GM18873 (cell line): ENCODE measurements around the gene WDR37.
"Not testable (repeated sequence)": the region's sequence is repeated elsewhere in the genome, so short reads cannot be mapped to it uniquely, and the experiment has no call there.

Experiments used
- ATAC-seq: cut with Tn5 transposase; IDR thresholded peaks from one replicate; pipeline ENCODE4 v1.9.1; 2021; ENCODE audit warnings: mild to moderate bottlenecking, moderate library complexity, moderate number of reproducible peaks; ENCODE audit not compliant: unreplicated experiment, low FRiP score

The WDR37 gene

DNA sequence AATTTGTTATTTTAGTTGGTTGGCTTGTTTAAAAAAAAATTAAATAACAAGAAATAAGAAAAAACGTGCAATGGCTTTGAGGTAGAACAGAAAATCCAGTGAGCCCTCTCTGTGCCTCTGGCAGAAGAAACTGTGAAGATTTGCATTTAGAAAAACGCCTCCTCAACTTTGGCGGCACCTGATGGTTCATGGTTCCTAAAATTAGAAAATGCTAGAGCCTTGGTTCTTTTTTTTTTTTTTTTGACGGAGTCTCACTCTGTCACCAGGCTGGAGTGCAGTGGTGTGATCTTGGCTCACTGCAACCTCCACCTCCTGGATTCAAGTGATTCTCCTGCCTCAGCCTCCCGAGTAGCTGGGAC, 105.1 kb downstream of the WDR37 start:
- not testable (repeated sequence) for ATAC-seq

DNA sequence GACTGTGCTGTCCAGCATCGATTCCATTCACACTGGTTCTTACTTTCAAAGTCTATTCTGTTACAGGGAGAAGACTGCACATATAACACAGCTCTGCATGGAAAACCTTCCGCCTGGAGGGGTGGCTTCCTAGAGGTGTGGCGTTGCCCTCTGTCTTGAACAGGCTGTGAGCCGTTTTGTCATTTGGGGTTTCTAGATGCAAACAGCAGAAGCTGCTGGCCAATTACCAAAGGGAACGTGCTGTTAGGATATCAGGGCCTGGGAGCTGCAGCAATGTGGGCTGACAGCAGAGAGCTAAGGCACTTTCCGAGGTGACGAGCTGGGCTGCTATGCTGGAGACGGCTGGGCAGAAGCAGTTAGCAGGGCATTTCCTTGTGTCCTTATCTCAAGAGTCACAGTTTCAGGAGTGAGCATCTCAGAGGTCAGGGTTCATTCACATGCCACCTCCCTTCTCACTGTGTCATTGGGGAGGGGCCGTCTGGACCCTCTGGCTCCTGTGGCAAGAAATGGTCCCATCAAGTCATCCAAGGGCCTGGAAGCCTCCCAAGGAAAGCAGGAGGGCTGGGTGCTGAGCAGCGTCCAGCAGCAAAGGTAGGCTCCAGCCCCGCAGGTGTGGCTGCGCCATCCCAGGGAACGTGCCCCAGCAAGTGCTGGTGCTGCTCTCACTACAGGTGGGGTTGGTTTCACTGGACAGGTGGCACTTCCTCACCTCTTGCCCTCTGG, 106.5 kb downstream of the WDR37 start:
- ATAC-seq, result no peak

DNA sequence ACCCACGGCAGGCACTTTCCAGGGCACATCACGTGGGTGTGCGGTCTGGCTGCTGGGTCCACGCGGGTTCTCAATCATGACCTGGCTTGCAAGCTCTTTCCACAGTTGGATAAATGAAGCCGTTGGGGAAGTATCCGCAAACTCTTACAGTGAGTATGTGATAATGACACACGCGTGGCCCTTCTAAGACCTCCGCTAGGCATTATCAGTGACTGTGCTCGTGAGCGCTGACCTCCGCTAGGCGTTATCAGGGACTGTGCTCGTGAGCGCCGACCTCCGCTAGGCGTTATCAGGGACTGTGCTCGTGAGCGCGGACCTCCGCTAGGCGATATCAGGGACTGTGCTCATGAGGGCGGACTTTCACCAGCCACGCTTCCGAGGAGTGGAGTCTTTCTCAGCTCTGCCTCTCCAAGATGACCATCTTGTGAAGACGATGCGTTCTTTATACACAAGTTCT, 107.0 kb downstream of the WDR37 start:
- ATAC-seq, result no peak

DNA sequence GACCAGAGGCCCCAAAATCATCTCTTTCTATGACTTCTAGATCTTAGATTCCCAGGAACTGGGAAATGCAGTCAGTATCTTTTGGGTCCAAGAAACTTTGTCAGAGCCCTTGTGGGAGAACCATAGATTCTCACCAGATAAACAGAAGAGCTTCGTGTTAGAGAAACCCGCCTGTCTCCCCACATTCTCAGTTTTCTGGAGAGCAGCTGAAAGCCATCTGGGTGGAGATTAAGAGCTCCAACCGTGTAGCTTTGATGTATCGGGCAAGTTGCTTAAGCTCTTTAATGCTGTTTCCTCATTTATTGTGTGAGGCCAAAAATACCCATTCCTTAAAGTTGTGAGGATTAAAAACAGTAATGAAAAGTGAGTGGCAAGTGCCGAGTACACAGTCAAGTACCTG, 107.6 kb downstream of the WDR37 start:
- no peak for ATAC-seq

DNA sequence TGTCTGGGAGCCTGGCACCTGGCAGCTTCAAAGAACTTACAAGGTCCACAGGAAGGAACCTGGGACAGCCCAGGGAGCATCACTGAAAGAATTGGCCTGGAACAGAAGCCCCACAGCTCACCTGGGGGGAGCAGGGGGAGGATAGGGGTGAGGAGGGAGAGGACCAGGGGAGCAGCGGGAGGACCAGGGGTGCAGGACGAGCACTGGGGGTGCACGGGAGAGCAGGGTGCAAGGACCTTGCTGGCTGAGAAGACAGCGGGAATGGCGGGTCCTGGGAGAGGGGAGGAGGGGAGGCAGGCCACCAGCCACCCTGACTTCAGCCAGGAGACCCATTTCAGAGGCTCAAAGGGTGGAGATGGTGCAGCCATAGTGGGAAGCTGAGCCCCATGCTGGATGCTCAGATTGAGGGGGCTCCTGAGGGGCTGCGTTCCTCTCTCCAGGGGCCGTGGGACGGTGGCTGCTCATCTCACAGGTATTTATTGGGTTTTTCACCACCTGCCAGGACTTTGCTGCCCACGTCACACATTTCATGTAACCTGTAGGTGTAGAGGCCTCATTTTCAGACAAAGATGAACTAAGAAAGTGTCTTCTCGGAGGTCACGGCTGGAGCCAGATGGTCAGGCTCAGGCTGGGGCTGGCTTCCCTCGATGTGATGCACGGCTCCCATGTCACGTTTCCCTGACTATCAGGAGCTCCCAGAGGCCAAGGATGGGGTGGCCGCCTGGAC, 110.1 kb downstream of the WDR37 start:
- no peak for ATAC-seq

DNA sequence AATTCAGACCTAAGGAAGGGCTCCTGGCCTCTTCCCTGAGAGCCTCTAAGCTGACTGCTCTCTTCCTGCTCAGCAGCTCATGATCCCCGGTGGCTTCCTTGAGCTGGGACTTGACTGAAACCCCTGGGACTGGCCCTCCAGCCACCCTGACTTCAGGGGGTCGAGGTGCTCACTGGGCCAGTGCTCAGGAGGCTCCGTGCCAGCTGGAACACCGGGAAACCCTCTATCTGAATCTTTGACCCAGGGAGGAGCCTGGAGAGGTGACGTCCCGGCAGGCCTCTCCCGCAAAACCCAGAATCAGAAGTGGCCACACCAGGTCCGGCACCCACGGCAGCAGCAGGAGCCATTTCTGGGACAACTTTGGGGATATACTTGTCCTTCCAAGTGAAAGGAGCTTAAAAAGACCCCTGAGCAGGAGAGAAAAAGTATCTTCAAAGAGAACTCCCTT, 110.7 kb downstream of the WDR37 start:
- no peak for ATAC-seq

DNA sequence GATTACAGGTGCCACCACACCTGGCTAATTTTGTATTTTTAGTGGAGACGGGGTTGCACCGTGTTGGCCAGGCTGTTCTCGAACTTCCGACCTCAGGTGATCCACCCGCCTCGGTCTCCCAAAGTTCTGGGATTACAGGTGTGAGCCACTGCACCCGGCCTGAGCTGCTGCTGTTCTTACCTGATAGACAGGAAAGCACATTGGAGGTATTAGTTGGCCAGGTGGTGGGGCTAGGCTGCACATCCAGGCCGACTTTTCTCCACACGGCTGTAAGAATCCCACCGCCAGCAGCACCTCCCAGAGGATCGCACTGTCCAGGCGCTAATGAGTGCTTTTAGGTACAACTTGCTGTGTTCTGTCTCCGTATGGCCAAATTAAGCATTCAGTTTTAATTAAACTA, 112.6 kb downstream of the WDR37 start:
- no peak for ATAC-seq

DNA sequence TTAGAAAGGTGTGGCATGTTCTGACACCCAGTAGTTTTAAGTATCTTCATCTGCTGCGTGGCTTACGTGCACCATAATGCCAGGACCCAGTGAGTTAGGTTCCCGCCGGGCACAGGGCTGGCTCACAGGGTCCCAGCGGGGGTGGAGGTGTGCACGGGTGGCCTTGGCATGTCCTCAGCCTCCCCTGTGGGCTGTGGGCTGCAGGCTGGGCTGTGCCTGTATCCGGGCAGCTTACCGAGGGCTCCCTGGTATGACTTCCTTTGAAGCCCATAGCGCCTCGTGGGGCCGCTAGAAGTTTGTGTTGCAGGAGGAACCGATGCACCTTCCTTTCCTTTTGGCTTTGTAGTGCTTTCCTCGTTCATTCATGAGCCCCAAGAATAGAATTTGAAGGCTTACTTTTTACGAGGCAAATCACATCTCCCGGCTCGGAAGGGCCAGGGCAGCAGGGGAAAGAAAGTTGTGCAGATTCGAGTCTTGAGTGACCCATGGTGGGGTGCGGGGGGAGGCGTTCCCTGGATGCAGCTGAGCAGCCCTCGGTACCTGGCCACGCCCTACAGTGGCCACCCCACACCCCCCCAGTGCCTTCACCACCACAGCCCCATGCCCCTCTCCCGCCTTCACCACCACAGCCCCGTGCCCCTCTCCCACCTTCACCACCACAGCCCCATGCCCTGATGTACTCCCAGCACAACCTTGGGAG, 113.2 kb downstream of the WDR37 start:
- ATAC-seq, result no peak

DNA sequence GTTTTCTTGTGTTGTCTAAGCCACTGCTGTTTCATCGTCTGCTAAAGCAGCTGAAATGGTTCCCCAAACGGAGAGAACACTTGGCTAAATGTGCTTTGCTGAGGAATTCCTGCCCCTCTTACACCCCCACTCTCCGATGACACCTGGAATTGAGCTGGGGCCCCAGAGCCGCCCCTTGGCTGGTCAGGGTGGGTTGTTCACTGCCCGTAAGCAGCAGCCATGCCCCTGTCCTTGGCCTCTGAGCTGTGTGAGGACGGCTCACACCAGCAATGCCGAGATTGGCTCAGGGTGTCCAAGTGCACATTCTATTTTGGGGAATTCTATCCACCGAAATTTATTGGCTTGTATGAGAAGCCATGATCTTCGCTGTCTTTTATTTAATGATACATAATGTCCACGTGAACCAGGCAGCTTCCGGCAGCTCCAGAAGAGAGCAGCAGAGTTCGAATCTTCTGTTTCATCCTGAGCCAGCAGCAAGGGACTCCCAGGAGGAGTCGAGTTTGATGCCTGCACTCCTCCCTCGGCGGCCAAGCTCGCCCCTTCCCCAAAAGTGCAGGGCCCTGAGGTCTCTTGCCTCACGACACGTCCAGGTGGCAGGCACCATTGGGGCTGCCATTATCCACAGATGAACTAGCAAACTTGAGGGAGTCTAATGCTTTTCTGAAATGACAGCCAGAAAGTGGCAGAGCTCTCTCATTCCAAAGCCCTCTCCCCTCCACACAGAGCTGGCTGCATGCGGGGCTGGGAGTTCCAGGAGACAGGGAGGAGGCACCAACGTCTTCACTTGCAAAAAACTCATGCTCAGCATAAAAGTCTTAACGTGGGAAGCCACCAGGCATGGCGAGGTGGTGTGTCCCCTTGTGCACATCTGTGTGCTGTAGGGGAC, 114.0 kb downstream of the WDR37 start:
- no peak for ATAC-seq

DNA sequence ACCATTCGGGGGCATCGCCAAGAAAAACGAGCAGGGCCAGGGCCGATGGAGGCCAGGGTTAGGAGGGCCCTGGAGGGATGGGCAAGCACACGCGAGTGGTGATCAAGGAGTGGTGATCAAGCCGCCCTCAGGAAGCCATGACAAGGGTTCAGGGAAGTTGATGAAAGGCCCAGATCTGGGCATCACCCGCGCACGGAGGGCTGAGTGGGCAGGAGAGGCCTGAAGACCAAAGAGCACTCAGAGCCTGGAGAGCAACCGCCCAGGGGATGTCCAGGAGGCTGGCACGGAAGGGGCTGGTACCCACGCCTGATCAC, 114.6 kb downstream of the WDR37 start:
- no peak for ATAC-seq

DNA sequence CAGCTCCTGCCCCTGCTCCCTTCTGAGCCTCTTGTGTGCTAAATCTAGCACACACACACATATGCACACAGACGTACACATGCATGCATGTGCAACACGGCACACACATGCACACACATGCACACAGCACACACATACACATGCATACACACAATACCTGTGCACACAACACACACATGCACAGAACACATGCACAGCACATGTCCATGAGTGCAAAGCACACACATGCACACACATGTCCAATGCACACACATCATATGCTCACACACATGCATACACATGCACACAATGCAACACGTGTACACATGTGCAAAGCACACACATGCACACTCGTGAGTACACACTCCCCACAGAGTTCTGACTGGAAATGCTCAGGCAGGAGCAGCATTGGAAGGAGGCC, 115.0 kb downstream of the WDR37 start:
- no peak for ATAC-seq

DNA sequence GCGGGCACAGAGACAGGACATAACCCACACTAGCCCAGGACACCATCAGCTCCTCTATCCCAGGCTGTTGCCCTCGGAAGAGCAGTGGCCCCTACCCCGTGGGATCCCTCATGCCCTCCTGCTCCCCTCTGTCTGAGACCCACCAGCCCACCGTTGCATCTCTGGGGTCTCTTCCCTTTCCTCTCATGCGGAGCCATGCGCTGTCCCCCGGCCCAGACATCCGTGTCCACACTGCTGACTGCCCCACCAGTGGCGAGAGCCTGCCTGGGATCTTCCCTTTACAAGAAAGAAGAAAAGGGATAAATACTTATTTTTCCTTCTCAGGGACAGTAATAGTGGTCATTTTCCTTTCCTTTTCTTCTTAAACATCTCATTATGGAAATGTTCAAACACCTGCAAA, 115.4 kb downstream of the WDR37 start:
- ATAC-seq, result no peak

DNA sequence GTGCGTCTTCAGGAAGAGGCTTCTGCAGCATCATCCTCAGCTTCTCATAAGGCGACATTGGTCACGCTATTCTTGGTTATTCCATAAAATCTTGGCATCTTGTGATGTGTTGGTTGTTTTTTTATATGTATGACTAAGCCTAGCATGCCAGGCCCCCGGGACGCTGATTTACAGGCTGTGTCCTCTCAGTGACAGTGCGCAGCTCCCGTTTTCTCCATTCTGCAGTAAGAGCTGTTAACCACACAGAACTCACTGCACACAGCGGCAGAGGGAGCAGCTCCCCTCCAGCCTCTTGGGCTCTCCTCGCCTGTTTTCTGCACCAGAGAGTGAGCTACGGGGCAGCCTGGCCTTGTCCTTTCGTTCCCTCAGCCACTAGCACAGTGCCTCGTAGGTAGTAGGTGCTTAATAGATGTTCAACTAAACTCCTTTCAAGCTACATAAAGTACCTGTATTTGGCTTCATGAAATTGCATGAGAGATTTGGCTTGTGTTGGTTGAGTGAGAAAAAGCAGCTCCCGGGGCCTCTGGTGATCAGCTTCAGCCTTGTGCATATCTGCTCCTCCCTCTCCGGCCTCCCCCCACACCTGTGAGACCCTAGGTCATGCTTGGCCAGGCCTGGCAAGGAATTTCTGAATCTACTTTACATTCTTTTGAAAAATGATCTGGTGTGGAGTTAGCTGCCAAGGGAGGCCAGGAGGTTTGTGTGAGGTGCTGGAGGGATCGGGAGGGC, 116.2 kb downstream of the WDR37 start:
- ATAC-seq, result no peak

DNA sequence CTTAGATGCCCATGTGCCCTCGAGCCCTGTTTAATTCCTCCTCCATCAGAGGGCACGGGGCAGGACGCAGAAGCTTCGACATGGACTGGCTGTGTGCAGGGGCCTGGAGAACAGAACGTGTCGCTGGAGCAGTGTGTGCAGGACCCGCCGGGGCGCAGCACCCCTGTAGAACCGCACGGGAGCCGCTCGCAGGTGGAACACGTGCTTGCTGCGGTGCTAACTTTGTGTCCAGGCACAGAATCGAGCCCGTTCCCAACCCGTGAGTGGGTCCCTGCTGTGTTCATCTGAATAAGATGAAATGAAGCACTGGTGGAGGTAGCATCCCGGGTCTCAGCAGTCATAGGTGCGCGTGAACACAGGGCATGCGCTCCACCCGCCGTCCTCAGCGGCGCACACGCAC, 116.9 kb downstream of the WDR37 start:
- ATAC-seq, result no peak

DNA sequence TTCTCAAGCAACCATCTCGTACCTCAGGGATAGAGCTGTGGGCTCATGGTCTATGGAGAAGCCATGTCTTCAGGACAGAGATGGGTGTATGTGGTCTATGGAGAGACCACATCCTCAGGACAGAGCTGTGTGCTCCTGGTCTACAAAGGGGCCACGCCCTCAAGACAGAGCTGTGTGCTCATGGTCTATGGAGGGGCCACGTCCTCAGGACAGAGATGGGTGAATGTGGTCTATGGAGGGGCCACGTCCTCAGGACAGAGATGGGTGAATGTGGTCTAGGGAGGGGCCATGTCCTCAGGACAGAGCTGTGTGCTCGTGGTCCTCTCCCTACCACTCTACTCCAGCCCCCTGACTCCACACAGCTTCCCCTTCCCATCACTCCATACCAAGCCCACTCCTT, 117.8 kb downstream of the WDR37 start:
- ATAC-seq, result no peak

DNA sequence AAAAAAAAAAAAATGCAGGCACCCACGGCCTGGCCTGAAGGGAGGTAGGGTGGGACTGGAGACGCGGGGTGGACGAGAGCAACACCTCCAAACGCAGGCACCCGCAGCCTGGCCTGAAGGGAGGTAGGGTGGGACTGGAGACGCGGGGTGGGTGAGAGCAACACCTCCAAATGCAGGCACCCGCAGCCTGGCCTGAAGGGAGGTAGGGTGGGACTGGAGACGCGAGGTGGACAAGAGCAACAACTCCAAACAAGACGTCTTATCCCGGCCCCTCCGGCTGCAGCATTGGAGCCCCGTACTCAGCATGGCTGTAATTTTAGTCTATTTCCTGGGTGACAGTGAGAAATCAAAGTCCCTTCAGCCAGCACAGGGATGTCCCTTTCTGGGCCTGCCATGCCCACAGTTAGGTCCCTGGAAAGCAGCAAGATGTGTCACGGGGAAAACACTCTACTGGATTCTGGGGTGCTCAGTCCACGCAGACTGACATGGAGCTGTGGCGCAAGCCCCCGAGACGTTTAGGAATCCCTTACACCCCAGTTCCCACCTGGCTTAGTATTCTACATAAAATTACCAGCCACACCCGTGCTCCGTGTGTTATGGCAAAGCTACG, 119.9 kb downstream of the WDR37 start:
- ATAC-seq, result no peak

DNA sequence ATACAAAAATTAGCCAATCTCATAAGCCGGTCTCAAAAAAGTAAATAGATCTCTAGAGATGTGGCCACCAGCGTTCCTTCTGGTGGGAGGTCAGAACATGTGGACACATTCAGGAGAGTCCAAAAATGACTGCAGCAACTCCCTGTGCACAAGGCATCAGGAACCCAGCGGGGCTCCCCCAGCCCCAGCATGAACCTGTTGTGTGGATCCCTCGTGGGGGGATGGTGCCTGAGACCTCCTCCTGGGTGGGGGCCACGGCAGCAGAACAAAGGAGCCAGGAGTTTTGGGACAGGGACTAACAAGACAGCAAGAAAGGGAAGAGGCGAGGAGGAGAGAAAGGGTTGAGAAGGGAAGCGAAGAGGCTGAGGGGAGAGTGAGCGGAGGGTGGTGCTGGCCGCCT, 121.8 kb downstream of the WDR37 start:
- no peak for ATAC-seq

DNA sequence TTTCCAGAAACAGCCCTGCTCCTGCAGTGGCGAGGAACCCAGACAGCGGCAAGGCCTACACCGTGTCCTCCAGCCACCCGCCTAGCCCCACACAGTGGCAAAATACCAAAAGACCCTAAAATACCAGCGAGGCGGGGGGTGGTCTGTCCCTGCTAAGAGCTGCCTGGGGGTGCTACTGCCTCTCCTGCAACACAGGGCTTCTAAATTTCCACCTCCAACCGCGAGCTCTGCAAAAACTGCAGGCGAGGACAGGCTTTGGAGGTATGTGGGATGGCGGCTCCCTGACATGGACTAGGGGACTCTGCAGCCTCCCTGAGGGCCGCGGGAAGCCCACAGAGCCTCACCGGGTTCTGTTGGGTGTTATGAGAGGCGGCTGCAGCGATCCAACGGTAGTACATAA, 122.3 kb downstream of the WDR37 start:
- ATAC-seq, result no peak

DNA sequence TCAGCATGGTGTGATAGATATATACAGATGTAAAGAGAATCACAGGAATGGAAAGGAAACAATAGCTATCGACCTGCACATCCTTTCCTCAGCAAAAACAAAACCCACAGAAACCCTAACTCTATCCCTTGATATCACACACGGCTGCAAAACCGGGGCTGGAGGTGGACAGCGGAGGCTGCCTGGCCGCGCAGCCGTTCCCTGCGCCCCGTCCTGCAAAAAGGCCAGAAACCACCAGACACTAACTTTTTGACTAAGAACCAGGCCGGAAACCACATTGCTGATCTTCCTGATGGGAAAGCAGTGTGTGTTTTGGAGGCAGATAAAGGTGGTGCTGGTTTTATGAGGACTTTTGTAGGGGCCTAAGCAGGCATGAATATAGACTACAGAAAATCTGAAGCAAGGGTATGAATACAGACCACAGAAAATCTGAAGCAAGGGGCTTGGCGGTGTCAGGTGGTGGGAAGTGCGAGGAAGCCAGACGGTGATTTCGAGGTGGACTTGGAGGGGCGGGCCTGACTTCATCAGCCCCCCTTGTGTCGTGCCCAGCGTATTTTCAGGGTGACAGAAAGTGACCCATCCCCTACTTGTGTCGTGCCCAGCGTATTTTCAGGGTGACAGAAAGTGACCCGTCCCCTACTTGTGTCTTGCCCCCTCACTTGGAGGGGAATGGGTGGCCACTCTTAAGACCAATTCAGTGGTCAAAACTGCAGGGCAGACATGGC, 123.3 kb downstream of the WDR37 start:
- ATAC-seq, result no peak
